GM19240 (cell line): ENCODE results near the gene NTF3.

ENCODE experiments used
- DNase-seq: peaks from one replicate; pipeline ENCODE4 v3.0.0; 2011; ENCODE audit warnings: low spot score; ENCODE audit not compliant: insufficient read length

Gene NTF3

DNA sequence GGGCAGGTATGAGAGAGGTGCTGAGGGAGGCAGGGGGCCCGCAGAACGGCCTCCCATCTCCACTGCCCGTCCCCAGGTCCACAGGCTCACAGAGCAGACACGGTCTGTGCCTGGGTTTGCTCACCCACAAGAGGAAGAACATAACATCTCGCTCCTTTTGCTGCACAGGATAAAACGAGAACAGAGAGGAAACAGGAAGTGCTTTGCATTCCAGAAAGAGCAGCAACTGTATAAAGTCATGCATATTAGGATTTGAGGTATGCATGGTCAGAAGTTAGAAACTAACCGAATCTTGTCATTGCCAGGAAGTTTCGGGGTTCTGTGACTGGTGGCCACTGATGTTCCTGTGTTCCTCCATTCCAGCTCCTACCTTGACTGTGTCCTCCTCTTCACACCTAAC lies 25.0 kb downstream of the NTF3 start:
- no peak for DNase-seq

GRCh38 chr12:5458229-5459050 lies 26.5 kb downstream of the NTF3 start:
- DNase-seq: no peak

DNA sequence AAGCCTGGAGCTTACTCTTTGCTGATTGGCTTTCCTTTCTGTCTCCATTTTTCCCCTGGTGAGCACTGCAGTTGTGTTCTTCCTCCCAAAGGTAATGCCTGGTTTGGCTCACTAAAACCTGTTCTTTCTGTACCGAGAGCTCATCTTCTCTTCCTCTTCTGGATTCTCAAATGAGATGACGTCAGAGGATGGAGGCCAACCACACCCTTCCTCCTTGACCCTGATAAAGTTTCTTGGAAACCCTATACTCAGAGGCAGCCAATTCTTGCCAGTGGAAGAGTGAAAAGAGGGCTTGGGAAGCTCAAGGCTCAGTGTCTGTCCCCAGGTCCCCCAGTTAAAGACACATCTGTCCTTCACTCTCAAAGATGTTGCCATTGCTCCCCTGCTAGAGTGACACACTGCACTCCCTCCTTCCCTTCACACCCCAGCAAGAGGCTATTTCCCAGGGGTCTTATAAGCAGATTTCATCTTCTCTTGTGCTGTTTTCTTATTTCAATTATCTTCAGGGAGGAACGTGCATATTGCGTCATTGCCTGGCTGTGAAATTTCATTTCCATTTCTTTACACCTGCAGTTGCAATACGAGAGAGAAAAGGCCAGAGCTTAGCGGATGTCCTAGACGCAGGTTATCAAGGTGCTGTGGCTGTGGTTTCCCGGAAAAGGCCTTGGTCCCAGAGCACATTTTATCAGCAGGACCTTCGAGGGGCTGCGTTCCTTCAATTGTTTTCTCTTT lies 27.3 kb downstream of the NTF3 start:
- DNase-seq: no peak

- DNase-seq: no peak
Observed at GRCh38 chr12:5460817-5461216, 28.9 kb downstream of the NTF3 start.

GRCh38 chr12:5461966-5462365 lies 30.1 kb downstream of the NTF3 start:
- DNase-seq: no peak

- no peak for DNase-seq
Observed at GRCh38 chr12:5464096-5464495, 32.2 kb downstream of the NTF3 start.

DNA sequence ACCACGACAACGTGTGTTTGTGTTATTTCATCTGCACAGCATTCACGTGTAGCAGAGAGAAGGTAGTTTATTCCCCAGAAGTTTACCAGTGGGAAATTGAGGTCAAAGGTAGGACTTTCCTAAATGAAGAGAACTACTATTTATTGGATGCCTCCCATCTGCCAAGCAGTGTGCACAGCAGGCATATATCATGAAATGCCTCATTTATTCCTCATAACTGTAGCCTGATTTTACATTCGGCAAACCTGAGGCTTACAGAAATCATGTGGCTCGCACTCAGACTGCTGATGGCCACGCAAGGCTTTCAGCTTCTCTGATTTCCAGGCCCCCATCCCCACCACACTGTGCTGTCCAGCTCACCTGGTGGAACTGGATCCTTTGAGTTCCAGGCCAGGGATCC lies 33.5 kb downstream of the NTF3 start:
- no peak for DNase-seq

GRCh38 chr12:5466521-5466960 lies 34.6 kb downstream of the NTF3 start:
- no peak for DNase-seq

DNA sequence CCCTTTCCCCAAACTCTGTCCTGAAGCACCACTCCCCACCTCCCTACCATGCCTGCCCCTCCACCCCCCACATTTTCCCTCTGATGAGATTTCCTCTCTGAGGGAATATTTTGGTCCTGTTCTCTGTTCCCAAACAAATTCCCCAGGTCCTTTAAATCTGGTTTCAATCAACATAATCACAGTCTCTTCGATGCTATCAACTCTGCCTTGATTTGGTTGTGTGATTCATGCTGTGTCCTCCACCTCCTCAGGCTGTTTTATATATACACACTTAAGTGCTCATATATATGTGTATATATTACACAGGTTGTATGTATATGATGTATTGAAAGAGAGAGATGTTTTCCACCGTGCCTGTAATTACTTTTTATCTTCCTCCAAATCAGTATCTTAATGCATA lies 36.0 kb downstream of the NTF3 start:
- DNase-seq: no peak

- DNase-seq: no peak
Observed at GRCh38 chr12:5470221-5470620, 38.3 kb downstream of the NTF3 start.

DNA sequence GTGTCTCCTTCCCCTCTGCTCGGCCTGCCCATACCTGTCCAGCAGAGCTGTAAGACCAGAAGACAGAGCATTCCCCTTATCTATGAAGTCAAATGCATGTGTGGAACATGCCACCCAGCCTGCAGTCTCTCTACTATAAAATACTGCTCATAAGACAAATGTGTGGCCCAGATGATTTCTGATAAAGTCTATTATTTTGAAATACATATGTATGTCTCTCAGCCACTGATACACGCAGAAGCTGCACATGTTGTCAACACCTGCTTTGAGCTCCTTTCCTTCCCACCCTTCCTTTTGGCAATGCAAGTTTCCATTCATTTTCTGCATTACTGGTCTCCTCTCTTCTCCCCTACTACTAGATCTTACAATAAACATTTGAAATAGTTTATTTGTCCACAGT lies 38.8 kb downstream of the NTF3 start:
- no peak for DNase-seq

DNA sequence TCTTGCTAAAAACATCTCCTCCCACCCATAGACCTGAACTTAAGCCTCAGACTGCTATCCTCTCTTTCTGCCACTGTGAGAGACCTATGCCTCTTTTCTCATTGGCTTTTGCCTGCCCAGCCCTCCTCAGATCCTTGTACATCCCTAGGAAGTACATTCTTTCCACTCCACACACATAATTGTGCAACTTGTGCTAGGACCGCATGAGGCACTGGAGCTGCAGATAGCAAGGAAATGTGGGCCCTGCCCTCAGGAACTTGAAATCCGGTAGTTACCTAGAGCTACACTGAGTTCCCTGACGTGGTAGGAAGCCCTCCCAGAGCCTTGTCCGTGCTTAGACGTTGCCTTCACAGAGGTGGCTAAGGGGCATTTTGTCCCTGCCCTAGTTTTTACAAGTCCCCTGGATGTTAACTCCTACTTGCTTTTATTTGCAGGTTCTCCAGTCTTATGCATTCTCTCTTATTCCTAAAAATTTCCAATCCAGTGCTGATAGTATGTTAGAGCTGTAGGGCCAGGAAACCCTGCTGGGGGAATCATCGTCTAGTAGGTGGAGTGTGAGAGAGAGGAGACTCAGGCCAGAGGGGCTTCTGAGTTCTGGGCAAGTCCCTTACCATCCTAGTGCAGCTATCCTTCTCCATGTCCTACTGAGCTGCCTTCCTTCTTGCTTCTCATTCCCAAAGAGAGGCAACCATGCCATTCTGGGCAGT lies 41.3 kb downstream of the NTF3 start:
- no peak for DNase-seq

GRCh38 chr12:5473783-5474116 lies 41.8 kb downstream of the NTF3 start:
- DNase-seq: no peak

DNA sequence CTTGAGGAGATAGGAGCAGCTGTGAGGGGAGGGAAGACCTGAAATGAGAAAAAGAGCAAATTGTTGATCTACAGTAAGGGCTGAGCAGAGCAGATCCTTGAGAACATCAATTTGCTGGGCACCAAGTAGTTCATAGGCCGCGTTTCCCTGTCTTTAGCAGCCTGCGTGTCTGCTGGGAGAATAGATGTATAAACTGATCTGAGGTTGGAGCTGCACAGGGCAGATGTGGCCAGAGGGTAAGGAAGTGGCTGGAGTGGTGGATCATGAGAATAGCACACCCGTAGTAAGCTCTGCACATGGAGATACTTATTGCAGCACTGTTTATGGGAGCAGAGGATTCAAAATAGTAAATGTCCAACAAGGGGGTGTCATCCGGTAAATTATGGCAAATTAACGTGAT lies 44.4 kb downstream of the NTF3 start:
- DNase-seq: no peak

GRCh38 chr12:5478081-5478706 lies 46.3 kb downstream of the NTF3 start:
- no peak for DNase-seq

GRCh38 chr12:5479761-5480160 lies 47.9 kb downstream of the NTF3 start:
- DNase-seq: no peak

GRCh38 chr12:5480218-5480937 lies 48.5 kb downstream of the NTF3 start:
- no peak for DNase-seq

- no peak for DNase-seq
Observed at GRCh38 chr12:5480938-5481303, 49.0 kb downstream of the NTF3 start.

DNA sequence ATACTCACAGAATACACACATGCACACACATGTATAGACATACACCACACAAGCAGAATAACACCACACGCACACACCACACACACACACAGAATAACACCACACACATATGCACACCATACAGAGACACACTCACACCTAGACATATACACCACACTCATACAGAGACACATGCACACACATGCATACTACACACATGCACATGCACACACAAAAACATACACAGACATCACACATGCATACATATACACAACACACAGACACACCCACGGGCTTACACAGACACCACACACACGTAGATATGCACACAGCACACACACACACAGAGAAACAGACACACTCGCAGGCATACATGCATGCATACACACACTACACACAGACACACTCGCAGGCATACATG lies 49.7 kb downstream of the NTF3 start:
- DNase-seq: no peak

GRCh38 chr12:5484426-5484825 lies 52.5 kb downstream of the NTF3 start:
- DNase-seq: no peak

GRCh38 chr12:5485454-5485853 lies 53.5 kb downstream of the NTF3 start:
- DNase-seq: no peak
